Activated CD4-positive, alpha-beta T cell treated with anti-CD3 and anti-CD28 coated beads, Interleukin-2, amount 50 U/mL, for 24 hours (primary cell): Measurements from ENCODE around the gene SETD5.

Source experiments
- DNase-seq, 2 donors: peaks; one replicate each; pipeline ENCODE4 v3.0.0-alpha.2; 2020; ENCODE audit warnings: low read depth in 1 of 2, low spot score in 1 of 2

The SETD5 gene

GRCh38 chr3:9409981-9410854 lies 12.8 kb downstream of the SETD5 start:
- no peak for DNase-seq

DNA sequence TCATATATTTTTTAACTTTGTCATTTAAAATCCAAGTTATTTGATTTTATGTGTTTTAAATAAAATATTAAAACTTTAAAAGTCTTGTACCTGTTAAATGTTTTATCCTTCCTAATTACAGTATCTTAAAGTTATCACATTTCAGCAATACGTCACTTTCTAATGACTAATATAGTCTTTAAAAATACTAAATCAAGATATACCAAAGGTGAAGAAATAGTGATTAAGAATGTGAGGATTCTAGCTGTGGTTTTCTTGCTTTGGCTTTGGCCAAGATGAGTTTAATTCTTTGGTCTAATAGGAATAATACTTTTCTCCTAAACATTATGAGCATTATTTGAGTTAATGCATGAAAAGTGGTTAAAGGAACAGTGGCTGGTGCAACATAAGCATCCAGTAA lies 13.9 kb downstream of the SETD5 start:
- no peak for DNase-seq

- DNase-seq = no peak
These were observed 14.9 kb downstream of the SETD5 start for GRCh38 chr3:9412293-9412692.

DNA sequence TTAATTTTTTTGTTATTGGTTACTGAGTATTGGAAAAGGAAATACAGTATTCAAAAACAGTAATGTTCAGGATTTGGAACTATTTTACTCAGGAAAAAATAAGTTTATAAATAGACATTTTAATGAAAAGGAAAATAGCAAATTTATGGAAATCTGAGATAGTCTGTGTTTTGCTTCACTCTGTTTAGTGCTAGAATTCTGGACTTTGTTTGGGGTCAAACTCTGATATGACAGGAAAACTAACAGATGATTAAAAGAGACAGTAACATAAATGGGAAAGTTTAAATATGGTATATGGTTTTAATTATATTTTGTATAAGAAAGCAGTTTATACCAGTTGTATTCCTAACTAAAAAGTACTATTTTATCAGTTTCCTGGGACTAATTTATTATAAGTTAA lies 17.4 kb downstream of the SETD5 start:
- DNase-seq = no peak

DNA sequence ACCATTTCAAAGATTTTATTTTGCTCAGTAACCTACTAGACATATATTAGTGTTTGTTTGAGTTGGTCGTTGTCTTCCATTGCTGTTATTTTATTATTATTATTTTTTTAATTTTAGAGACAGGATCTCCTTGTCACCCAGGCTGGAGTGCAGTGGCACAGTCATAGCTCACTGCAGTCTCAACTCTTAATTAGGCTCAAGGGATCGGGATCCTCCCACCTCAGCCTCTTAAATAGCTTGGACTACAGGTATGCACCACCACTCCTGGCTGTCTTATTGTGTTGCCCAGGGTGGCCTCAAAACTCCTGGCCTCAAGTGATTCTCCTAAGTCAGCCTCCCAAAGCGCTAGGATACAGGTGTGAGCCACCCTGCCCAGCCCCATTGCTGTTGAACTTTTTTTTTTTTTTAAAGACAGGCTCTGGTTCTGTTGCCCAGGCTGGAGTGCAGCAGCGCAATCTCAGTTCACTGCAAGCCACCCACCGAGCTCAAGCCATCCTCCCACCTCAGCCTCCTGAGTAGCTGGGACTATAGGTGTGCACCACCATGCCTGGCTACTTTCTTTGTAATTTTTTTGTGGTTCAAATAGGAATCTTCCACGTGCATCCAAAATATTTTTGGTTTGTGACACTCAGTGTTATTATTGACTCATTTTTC lies 18.2 kb downstream of the SETD5 start:
- DNase-seq = no peak

GRCh38 chr3:9416139-9416780 lies 18.8 kb downstream of the SETD5 start:
- DNase-seq = no peak

DNA sequence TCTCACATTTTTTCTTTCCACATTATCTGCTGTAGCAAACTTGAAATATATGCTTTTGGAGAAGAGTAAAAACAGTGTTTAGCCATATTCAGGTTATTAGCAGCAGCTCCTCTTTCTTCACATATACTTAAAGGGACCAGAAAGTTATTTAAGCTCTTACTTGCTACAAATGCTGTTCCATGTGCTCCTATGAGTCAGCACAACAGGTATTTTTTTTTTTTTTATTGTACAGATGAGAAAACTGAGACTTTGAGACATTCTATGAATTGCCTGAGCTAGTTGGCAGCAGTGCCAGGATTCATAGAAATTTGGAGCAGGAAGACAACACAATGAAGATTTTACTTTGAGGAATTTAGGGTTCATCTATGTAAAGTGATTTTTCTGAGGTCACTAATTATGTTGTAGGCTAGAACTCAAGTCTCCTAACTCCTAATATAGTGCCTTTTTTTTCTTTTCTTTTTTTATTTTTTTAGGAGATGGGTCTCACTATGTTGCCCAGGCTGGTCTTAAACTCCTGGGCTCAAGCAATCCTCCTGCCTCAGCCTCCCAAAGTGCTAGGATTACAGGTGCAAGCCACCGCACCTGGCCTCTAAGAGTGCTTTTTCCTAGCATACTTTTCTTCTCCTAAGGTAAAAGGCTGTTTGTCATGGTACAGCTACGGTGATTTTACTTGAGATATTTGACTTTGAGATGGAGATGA lies 23.6 kb downstream of the SETD5 start:
- DNase-seq = no peak

GRCh38 chr3:9422712-9423424 lies 25.5 kb downstream of the SETD5 start:
- no peak for DNase-seq

- no peak for DNase-seq
These were observed 31.0 kb downstream of the SETD5 start for GRCh38 chr3:9428411-9428810.

- no peak for DNase-seq
These were observed 33.3 kb downstream of the SETD5 start for GRCh38 chr3:9430733-9431132.

- no peak for DNase-seq
These were observed 36.5 kb downstream of the SETD5 start for GRCh38 chr3:9433627-9434521.

DNA sequence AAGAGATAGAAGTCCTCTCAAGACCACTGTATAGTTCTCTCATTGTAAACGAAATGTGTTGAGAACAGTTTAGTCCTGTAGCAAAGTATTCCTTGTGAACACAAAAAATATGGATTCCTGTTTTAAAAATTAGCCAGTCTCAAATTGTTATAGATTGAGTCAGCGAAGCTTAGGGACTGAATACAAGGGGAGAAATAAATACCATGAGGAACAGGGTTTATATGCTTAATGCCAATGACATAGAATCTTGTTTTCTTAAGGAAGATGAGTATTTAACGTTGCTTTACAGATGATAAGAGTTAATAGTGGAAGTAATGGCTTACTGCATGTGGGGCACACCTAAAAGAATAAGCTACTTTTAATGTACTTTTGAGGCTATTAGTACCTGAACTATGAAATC lies 37.9 kb downstream of the SETD5 start:
- DNase-seq = no peak

DNA sequence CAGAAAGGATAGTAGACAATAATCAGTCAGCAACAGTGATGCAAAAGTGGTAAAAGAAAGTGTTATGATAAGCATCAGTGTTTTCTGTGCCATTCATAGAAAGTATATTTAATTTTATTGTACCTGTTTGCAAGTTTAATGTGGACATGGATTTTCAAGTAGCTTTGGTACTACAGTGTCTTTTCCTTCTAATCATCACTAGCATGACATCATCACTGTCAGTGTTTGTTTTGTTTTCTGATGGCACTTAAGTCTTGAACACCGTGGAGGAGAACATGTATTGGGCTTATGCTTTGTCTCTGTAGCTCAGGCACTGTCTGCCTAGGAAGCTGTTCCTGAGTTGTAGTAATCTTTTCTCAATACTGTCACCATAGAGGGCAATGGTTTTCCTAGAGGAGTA lies 41.9 kb downstream of the SETD5 start:
- no peak for DNase-seq

GRCh38 chr3:9441501-9442221 lies 44.2 kb downstream of the SETD5 start:
- DNase-seq = no peak

GRCh38 chr3:9448071-9448470 lies 50.7 kb downstream of the SETD5 start:
- no peak for DNase-seq

DNA sequence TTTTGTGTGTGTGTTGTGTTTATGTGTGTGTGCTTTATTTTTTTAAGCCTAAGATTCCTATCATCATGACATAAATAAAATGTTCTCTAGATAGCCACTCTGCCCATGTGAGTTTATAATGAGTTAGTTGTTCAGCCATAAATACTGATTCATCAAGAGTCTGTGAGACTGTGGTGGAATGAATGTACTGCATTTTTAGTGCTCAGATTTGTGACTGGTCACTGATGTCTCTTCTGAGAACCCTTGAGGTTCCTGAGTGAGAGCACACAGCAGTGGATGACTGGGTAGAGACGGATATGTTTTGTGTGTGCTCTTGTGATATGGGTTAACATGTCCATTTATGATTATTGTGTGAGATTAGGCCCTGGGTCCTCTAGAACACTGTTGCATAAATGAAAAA lies 51.2 kb downstream of the SETD5 start:
- no peak for DNase-seq

DNA sequence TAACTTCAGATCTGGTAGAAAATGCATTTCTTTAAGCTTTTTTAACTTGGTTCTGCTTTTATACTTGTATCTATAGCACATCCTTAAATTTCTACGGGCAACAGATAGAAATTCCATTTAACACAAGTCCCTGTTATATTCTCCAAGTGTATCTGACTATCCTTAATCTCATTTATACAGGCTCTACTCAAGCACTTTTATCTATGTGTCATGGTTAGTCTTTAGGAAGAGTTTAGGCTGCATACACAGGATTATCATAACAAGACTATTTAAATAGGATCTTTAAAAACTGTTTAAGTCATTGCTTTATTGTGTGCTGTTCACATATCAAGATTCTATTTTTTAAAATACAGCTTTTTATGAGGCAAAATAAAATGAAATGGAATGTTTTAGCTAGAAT lies 52.7 kb downstream of the SETD5 start:
- DNase-seq = no peak

DNA sequence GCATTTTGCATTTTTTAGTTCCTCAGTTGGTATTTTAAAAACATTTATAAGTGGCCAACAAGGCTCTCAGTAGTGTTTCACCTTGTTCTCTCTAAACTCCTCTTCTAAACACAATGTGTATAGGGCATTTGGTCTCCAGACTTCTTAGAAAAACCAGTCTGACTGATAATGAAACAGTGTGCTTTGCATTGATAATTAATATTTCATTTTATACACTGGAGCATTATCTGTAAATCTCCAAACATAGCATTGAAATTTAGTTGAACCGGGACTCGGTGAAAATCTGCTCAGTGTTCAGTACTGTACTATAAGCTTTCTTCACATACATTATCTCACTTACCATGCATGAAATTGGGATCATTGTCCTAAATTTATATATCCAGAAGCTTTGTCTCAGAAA lies 53.6 kb downstream of the SETD5 start:
- no peak for DNase-seq

DNA sequence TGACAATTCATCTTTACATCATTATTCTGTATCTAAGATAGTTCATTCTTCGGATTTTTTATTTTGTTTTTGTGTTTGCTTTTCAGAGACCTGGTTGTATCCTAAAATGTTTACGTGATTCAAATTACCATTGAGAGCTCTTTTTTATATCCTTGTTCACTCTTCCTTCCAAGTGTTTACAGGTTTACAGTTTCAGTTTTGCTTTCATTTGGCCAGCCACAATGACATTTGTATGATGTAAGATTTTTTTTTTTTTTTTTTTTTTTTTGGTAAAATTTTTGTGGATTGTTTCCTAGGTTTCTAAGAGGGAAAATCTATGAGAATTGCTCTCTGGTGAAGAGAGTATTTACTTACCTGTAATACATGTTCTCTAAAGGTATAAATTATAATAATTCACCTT lies 55.0 kb downstream of the SETD5 start:
- no peak for DNase-seq
